ENCODE measurements around the gene FAM76A. TPM values are rescaled to one million over a fixed set of nuclear protein-coding genes. Genes with fewer than 3 reads are reported as not detected.

Gene FAM76A
- total RNA-seq, 3 donors from 2014 or later: 13.5 to 34.2 (median 14.4) TPM

- intact Hi-C loops (cut with DNase I; ENCODE audit: low total_unique reads): no loop called here
Measured at GRCh38 chr1:27716262-27716895, 9.4 kb upstream of the FAM76A start.

GRCh38 chr1:27719286-27720251, 6.2 kb upstream of the FAM76A start:
- intact Hi-C loops (cut with DNase I; ENCODE audit: low total_unique reads): no loop called here
- Histone ChIP-seq H3K27ac (no peak overlapping the region), H3K4me3 (no peak overlapping the region), H3K9me3 (no peaks in the 10 kb centered on the region), H3K27me3 (no peaks in the 10 kb centered on the region), H3K4me1 (no peaks in the 10 kb centered on the region), H3K36me3 (no peaks in the 10 kb centered on the region)
- DNase-seq (ENCODE audit: low spot score in 2 of 2): no peak
- TF ChIP-seq CTCF (IDR thresholded peaks at IDR 0.05): no peak
- TF ChIP-seq POLR2A (IDR thresholded peaks at IDR 0.05): no peak
- TF ChIP-seq POLR2AphosphoS5 (IDR thresholded peaks at IDR 0.05): no peak

More at GRCh38 chr1:27716262-27716895, 9.4 kb upstream of the FAM76A start:
- no peaks in the 10 kb centered on the region for H3K27me3 ChIP-seq
- no peaks in the 10 kb centered on the region for H3K36me3 ChIP-seq
- no peaks in the 10 kb centered on the region for H3K9me3 ChIP-seq
- H3K4me3 ChIP-seq: no peak overlapping the region
- TF ChIP-seq CTCF (IDR thresholded peaks at IDR 0.05) (no peak), POLR2A (IDR thresholded peaks at IDR 0.05) (no peak), POLR2AphosphoS5 (IDR thresholded peaks at IDR 0.05) (no peak)
- no peaks in the 10 kb centered on the region for H3K4me1 ChIP-seq
- DNase-seq (ENCODE audit: low spot score in 2 of 2): no peak
- H3K27ac ChIP-seq: no peak overlapping the region

GRCh38 chr1:27724961-27725373, 794 bp upstream of the FAM76A start:
- Histone ChIP-seq H3K9me3 (no peaks in the 10 kb centered on the region), H3K4me1 (peaks cover 0 to 6% of the 10 kb centered on the region in 2 donors), H3K36me3 (no peaks in the 10 kb centered on the region), H3K27me3 (no peaks in the 10 kb centered on the region), H3K27ac (peak overlapping the region; percentile 97 to 98), H3K4me3 (peak overlapping the region; percentile 40 to 83 (median 78))
- intact Hi-C loops (cut with DNase I; ENCODE audit: low total_unique reads): no loop called here
- DNase-seq (ENCODE audit: low spot score in 2 of 2): peak; percentile 60 to 72
- TF ChIP-seq CTCF (IDR thresholded peaks at IDR 0.05) (no peak), POLR2AphosphoS5 (IDR thresholded peaks at IDR 0.05) (no peak)

GRCh38 chr1:27726173-27727044, 648 bp downstream of the FAM76A start:
- TF ChIP-seq POLR2AphosphoS5 (IDR thresholded peaks at IDR 0.05) (no peak), CTCF (IDR thresholded peaks at IDR 0.05) (no peak), POLR2A (IDR thresholded peaks at IDR 0.05) (no peak)
- Histone ChIP-seq H3K4me1 (peaks cover 0 to 6% of the 10 kb centered on the region in 2 donors), H3K27ac (peak overlapping the region; percentile 97 to 98), H3K4me3 (peak overlapping the region; percentile 75 to 83 (median 78)), H3K36me3 (no peaks in the 10 kb centered on the region), H3K9me3 (no peaks in the 10 kb centered on the region), H3K27me3 (no peaks in the 10 kb centered on the region)
- DNase-seq (ENCODE audit: low spot score in 2 of 2): peak; percentile 37 to 53
- intact Hi-C loops (cut with DNase I; ENCODE audit: low total_unique reads): no loop called here
